Suprapubic skin (tissue), 4 donors: ENCODE data around the gene RND1.

ENCODE experiments used
- CTCF ChIP-seq, 2 donors: fragments of 200-600 bp in 1 of 2; fragments of 450-650 bp in 1 of 2; sonication (generic) in 1 of 2; IDR thresholded peaks; one replicate each; pipeline ENCODE4 v1.5.1; 2016 to 2019; ENCODE audit warnings: antibody characterized with exemption in 2 of 2, mild to moderate bottlenecking in 1 of 2, moderate library complexity in 1 of 2
- EP300 ChIP-seq: sonication (generic); formaldehyde crosslinking; IDR thresholded peaks from one replicate; pipeline ENCODE4 v1.6.1; 2017; ENCODE audit warnings: antibody characterized with exemption
- POLR2A ChIP-seq, 2 donors: fragments of 450-650 bp; IDR thresholded peaks; one replicate each; pipeline ENCODE4 v1.6.1; 2017; ENCODE audit warnings: antibody characterized with exemption in 2 of 2, mild to moderate bottlenecking in 2 of 2, moderate library complexity in 2 of 2
- POLR2AphosphoS5 ChIP-seq, 3 donors: sonication (generic); formaldehyde crosslinking; IDR thresholded peaks; one replicate each; pipeline ENCODE4 v1.6.1; 2017; ENCODE audit warnings: antibody characterized with exemption in 3 of 3

- TF ChIP-seq CTCF (IDR thresholded peaks at IDR 0.05) (no peak), POLR2AphosphoS5 (IDR thresholded peaks at IDR 0.05) (no peak), POLR2A (IDR thresholded peaks at IDR 0.05) (no peak), EP300 (no peak)
These were observed 16.6 kb upstream of the RND1 start for GRCh38 chr12:48882315-48882687.
